Thyroid gland (tissue), 4 donors: Measurements from ENCODE around the gene EIF4A3. TPM values are rescaled to one million over a fixed set of nuclear protein-coding genes. Genes with fewer than 3 reads are reported as not detected.

Experiments
- microRNA counts, 2 donors: library from miRNA; unstranded; fragments of <30 nt; microRNA quantifications; one replicate each; lab custom pipeline; 2016 to 2017
- microRNA-seq: library from miRNA; unstranded; fragments of <30 nt; microRNA quantifications from one replicate; pipeline ENCODE4, GENCODE V29; 2016
- small RNA-seq: library from RNA; depleted of rRNA; stranded (forward); fragments of <200 nt; gene quantifications from one replicate; pipeline ENCODE3, GENCODE V24; 2016
- total RNA-seq, 4 donors: library from RNA; depleted of rRNA; stranded (reverse); fragments of >200 nt; gene quantifications; one replicate each; pipeline ENCODE4 v1.2.3, GENCODE V29; 2016

EIF4A3 gene
- total RNA-seq, 4 donors from 2014 or later, result 42.9 to 79.8 (median 47.4) TPM

MicroRNA genes within 50 kb of the gene (microRNA counts, 767-probe panel; counts per million panel counts)
- 0 counts per million in 2 donors for microRNA hsa-miR-1268b (lab: Ali Mortazavi, UCI)

Small RNA genes within 50 kb of the gene (microRNA-seq; reads per million reads assigned to microRNA genes)
- not detected for gene MIR1268B

Small RNA genes within 50 kb of the gene (small RNA-seq; reads per million reads assigned to genes)
- gene AC087741.2 (not detected), gene MIR1268B (not detected)

Other genes with a start within 250 kb of the EIF4A3 start
- 10 to 100 TPM; 25.4 to 32.2 (median 29.8) TPM for gene TBC1D16, start 111.3 kb downstream of the EIF4A3 start, total RNA-seq
- gene CCDC40, start 110.5 kb downstream of the EIF4A3 start, total RNA-seq, result 10 to 100 TPM in 2 of 4 donors, 1 to 10 TPM in 2; 6.7 to 17.3 (median 9.4) TPM
- gene GAA, start 45.5 kb downstream of the EIF4A3 start, total RNA-seq, result 100 to 1,000 TPM in 1 of 4 donors, 10 to 100 TPM in 3; 42.1 to 131 (median 83.2) TPM
- gene CARD14, start 22.9 kb upstream of the EIF4A3 start, total RNA-seq, result 1 to 10 TPM in 1 of 4 donors, under 1 TPM in 1, not detected in 2; 0.34 to 3.9 TPM
- 10 to 100 TPM; 31.8 to 48.5 (median 38.2) TPM for gene SGSH, start 73.2 kb upstream of the EIF4A3 start, total RNA-seq
- gene SLC26A11, start 73.3 kb upstream of the EIF4A3 start, total RNA-seq, result 10 to 100 TPM; 25.1 to 65.3 (median 31.7) TPM
- gene RNF213, start 113.7 kb upstream of the EIF4A3 start, total RNA-seq, result 100 to 1,000 TPM; 107 to 245 (median 187) TPM